GM19455 (cell line): ENCODE results near the gene BMS1.
"Not testable (repeated sequence)": the region's sequence is repeated elsewhere in the genome, so short reads cannot be mapped to it uniquely, and the experiment has no call there.

Source experiments
- ATAC-seq: cut with Tn5 transposase; IDR thresholded peaks from one replicate; pipeline ENCODE4 v1.9.1; 2021; ENCODE audit not compliant: unreplicated experiment

The BMS1 gene

DNA sequence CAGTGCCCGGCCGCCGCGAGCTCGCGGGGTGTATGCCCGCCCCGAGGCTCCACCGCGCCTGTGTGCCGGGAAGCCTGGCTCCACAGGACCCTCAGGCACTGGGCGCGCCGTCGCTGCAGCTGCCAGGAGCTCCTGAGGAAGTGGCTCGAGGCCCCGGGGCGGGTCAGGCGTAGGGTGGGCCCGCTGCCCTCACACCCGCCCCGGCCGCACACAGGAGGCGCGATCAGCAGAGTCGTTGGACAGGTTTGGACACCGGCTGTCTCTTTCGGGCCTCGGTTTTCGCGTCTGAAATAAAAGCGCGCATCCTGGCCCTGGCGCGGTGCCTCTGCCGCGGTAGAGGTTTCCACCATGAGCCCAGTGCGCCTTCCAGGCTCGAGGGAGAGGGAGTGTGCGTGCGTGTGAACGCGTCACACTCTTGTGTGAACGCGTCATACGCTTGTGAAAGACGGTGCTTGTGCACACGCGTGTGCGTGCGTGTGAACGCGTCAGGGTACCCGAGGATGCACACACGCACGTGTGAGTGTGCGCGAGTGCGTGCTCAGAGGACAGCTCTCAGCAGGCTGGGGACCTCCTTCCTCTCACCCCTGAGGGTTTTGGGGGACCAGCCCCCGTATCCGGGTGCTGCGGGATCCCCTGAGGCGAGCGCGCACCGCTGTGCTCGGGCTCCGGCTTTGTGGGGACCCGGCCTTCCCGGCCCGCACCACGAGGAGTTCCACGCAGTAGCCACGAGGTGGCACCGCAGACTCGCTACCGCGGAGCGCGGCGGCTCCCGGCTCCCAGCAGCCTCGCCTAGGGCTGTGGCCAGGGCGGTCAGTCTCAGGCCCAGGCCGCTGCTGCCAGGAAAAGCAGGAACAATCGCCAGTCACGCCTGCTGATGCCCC, 83.8 kb downstream of the BMS1 start:
- peak; percentile 71 for ATAC-seq

DNA sequence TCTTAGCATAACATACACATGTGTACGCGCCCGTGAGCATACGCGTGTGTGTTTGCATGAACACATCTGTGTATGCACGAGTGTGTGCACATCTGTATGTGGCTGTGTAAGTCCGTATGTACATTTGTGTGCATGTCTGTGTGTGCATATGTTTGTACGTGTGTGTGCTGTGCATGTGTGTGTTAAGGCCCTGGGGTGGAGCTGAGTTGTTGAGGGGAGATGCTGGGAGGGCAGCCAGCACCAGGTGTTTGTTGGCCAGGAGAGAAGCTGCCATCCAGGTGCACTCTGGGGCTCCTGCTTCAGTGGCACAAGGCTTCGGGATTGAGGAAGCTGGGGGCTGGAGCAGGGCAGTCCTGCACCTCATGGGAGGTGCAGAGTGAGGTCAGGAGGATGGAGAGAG, 85.0 kb downstream of the BMS1 start:
- ATAC-seq = no peak

DNA sequence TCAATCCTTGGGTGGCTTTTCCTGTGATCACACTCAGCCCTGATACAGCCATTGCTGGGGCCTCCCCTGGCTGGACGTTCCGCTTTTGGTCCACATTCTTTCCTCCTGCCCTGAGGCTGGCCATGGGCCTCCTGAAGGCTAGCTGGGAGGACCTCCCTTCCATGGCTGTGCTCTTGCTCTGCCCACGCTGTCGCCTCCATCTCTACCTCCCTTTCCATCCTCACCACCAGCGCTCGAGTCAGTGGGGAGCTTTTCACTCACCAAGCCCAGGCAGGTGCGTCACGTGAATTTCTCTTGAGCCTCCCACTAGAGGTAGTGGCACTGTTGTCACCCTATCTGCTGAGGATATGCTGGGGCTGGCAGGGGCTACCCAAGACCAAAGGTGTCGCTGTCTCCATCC, 85.9 kb downstream of the BMS1 start:
- no peak for ATAC-seq

DNA sequence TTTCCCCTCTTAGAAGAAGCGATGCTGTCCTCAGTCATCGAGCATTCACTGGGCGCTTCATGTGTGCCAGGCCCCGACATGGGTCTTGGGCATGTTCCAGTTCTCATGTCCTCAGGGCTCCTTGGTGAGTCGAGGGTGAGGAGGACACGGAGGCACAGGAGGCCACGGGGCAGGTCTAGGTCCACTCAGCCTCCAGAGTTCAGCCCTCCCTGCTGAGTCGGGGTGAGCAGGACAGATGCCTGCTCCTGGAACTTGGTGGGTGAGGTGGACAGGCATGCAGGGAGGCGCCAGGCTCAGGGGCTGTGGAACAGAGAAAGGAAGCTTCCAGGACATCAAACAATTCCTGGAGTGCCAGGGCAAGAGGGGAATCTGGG, 87.4 kb downstream of the BMS1 start:
- no peak for ATAC-seq

DNA sequence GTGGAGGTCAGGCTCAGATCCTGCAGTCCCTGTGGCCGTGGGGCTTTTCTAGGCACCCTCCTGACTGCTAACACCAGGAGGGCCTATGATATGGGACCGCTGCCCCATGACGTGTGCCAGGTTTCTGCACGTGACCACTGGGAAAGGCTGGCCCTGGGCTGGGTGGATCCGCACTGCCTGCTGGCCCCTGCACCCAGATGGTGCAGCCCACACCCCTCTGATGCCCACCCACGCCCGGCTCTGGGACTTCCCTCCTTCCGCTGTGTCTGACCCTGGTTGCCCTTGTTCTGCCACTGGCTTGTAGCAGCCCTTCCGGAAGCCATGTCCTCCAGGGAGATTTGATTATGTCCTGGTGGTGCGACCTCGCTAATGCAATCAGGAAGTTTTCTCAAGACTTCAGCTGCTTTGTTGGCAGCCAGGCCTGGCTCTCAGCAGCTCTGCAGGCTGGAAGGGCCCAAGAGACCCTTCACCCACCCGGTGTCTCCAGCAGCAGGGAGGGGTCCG, 88.6 kb downstream of the BMS1 start:
- ATAC-seq = not testable (repeated sequence)

DNA sequence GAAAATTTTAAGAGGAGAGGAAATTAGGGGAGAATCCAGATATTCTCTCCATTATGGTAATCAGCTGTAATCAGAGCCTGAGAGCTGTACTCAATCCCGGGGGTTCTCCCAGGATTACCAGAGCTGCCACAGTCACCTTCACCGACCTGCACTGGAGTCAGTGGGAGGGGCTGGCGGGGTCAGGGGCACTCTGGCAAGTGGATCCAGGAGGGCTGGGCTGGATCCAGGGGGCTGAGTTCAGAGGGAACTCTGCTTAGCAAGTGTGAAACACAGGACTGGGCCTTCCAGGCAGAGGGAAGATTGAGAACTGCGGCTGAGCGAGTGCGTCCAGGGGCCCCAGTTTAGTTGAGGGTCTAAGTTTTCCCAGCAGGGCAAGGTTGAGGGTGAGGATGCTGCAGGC, 89.2 kb downstream of the BMS1 start:
- no peak for ATAC-seq

DNA sequence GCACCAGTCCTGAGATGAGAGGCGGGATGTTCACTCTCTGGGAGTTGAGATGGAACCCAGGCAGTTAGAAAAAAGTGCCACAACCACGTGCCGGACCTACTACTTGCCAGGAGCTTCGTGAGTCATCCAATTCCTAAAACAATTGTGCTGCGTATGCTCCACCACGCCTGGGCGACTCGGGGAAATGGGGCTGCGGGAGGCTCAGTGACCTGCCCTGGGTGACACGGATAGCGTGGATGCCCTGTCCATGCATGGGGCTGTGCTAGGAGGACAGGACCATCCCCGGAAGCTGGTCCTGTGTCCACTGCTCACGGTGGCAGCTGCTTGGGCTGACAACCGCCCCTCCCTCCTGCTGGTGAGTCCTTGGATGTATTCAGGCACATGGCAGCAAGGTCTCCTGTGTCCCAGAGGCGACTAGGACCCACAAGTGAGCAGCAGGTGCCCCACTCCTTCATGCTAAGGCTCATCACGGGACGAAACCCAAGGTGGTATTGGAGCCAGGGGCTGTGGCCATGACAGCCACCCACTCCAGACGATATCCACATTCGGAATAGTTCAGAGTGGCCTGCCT, 90.4 kb downstream of the BMS1 start:
- no peak for ATAC-seq

DNA sequence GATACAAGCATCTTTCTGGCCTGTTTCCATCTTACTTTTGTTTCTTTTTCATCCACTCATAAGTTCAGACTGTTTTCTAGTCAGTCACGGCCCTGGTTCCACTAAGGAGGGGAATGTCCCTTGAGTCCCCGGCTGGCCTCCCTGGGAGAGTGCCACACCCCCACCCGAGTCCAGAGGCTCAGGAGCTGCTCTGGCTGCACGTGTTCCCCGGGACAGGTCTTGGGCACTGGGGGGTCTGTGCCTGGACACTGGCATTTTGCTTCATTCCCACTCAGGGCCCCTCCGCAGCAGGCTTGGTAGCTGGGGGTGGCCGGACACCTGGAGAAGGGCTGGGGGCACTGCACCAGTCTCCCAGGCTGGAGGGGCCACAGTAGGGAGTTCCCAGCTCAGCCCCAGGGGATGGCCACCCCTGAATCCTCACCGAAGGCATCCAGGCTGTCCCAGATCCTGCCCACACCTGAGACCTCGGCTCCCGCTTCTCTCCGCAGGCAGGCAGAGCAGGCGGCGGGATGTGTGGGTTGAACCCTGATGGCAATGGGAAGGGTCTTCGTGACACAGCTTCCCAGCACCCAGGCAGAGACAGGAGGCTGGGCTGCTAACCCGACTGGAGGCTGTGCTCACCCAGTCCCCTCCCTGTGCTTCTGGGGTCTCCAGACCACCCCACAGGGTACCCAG, 92.3 kb downstream of the BMS1 start:
- no peak for ATAC-seq

DNA sequence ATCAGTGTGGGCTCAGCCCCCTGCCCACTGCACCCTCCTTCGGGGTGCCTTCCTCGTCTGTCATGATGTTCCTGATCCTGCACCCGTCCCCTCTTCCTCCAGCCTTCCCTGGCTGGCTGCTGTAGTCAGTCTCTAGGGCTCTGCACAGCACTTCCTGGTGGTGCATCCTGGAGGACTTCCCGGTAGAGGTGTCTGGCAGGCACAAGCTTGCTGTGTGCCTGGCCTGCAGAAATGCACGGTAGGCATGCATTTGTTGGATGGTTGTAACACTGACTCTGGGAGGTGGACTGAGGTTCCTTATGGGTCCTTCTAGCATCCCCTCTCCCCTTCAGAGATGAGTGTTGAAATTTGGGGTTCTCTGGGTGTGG, 92.8 kb downstream of the BMS1 start:
- no peak for ATAC-seq

DNA sequence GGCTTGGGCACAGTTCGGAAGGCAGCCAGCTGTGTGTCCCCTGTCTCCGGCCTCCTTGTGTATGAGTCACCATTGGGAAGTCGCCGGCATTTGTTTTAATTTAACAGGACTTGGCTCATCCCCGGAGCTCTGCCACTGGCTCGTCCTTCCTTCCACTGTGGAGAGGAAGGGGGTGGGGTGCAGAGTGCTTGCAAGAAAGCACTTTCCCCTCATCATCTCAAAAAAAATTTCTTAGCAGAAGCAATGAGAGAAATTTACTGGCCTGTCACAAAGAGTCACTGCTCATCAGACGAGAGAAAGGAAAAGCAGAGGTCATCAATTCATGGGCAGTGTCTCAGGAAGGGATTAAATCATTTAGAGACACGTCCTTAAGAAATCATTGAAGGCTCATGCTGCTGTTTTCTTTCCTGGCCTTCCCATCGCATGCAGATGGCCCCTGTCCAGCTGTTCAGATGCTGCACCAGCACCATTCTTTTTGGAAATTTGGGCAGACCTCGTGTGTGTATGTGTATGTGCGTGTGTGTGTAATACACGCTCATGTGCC, 93.3 kb downstream of the BMS1 start:
- no peak for ATAC-seq

DNA sequence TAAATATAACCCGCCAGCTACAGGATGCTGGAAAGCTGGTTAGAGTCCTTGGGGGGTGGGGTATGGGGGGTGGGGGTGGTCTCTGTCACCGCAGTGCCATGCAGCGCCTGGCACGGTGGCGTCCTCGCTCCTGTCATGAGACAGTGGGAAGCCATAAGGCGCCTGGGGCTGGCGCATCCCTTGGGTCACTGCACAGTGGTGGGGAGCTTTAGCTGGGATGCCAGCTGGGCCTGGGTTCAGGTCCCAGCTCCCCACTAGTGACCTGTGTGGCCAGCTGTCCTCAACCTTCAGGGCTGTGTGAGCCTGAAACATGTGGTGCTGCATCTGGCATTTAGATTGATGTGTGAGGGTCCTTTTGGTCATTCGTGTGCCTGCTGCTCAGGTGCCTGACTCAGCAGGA, 93.9 kb downstream of the BMS1 start:
- ATAC-seq = no peak

DNA sequence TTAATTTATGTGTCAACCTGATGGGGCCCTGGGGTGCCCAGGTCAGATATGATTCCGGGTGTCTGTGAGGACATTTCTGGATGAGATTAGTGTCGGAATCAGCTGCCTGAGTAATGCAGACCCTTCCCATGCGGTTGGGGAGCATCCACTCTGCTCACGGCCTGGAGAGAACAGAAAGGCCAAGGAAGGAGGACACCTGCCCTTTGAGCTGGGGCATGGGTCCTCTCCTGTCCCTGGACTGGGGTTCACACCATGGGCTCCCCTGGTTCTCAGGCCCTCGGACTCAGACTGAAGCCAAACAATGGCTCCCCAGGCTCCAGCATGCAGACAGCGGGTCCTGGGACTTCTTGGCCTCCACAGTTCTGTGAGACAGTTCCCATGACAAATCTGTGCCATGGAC, 94.3 kb downstream of the BMS1 start:
- ATAC-seq = no peak

DNA sequence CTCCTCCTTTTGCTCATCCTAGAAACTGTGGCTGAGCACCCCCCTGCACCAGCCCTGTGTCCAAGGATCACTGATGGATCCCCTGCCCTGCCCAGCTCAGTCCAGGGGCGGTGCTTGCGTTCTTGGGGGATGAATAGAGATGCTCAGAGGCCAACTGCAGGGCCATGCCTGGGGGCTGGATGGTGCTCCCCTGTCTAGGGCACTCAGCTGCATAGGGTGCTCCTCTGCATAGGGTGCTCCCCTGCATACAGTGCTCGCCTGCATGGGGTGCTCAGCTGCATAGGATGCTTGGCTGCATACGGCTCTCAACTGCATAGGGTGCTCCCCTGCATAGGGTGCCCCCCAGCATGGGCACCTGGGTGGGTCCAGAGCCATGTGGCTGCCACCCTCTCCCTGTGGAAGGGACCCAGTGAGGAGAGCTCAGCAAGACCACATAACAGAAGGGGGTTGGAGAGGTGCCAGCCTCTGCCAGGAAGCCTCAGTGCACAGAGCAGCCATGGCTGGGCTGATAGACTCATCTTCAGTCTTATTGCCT, 95.0 kb downstream of the BMS1 start:
- no peak for ATAC-seq

DNA sequence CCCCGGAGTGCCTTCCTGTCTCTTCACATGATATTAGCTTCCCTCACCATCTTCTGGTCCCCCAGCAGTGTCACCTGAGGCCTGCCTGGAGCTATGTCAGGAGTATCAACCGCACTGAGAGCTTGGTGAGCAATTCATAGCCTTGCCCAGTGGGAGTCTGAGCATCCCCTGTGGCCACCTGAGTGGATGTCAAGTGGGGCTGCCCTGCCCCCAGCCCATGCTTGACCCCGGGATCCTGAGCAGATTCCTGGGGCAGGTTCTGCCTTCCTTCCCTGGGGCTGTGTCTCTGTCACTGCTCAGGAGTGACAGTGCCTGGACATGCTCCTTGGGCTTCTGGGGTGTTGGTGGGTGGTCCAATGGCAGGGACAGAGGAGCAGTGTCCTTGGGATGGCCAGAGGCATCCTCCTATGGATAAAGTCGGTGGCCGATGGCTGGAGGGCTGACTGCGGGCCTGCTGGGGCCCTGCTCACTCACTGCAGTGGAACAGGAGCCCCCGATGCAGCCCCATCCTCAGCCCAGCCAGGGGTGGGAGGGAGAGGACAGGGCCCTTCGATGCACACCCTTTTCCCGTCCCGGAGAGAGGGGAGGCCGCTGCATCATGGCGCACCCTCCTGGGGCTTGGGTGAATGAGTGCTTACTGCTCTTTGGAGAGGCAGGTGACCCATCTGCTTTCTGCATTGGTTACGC, 95.7 kb downstream of the BMS1 start:
- no peak for ATAC-seq

DNA sequence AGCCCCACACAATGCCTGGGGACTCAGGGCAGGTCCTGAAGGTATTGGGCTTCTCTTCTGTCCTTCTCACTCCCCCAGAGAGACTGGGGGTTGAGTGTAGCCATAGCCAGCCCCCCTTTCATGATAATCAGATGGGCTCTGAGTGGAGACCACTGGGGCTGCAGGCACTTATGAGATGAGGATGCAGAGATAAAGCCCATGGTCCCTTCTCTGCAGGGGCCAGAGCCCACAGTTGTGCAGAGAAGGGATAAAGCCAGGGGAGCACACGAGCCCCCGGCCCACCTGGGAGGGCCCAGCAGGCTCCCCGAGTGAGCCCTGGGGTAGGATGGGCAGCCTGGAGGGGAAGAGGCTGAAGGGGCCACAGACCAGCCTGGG, 96.2 kb downstream of the BMS1 start:
- no peak for ATAC-seq

DNA sequence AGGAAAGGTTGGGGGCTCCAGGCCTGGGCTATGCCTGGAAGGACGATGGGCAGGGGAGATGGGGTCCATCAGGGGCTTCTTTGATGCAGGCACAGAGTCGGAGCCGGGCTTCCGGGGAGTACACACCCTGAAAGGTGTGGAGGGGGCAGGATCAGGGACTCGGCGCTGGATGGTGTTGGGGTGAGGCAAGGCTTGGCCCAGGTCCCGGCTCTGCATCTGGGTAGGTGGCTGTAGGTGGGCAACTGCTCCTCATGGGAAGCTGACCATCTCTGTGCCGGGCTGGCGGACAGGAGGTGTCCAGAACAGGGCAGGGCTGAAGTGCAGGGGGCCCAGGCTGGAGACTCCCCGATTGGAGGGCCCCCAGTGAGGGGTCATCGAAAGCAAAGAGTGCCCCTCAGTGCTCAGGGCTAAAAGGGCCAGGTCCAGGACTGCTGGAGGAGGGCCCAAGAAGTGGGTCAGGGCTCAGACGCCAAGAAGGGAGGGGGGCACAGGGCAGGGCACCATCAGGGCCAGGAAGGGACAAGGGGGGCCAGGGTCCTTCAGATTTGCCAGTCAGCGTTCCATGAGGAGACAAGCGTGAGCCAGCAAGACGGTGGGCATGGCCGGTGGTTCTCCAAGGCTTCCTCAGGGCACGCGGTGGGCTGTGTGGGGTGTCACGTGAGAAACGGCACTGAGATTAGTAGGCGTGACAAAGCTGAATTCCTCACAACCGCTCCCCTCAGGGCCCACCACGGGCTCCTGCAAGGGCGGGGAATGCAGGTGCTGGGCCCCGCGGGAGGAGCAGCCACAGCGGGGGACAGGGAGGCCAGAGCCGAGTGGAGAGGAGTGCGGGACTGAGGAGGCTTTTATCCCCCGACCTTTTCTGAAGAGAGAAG, 97.0 kb downstream of the BMS1 start:
- no peak for ATAC-seq

DNA sequence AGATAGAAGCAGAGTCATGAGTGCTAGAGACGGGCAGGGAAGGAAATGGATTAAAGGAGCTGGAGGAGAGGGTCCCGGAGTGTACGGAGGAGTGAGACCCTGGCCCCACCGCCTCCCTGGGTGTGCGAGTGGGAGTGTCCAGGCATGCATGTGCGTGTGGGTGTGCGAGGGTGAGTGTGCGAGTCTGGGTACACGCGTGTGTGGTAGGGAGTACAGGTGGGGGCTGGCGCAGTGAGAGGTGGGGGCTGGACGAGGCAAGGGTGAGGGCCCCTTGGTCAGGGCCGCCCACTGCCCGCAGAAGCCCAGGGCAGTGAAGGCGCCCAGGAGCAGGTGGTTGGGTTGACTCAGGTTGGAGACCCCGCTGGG, 97.6 kb downstream of the BMS1 start:
- no peak for ATAC-seq

DNA sequence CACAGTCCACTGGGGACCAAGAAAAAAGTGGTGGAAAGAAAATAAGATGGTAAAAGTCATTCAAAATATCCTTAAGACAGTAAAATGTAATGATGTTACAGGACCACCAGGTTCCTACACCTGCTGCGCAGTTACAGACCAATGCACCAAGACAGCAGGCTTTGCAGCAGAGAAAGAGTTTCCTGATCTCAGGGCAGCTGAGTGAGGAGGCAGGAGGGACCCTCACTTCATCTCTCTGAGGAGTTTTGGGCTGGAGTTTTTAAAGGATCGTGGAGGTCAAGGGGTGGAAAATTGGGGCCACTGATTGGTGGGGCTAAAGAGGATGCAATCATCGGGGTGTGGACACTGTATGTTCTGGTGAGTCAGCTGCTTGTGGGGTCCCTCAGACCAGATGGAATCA, 100.0 kb downstream of the BMS1 start:
- no peak for ATAC-seq
